RCC 7860 (cell line): ENCODE measurements around the gene TRMT44.

ENCODE experiments used
- DNase-seq: peaks from one replicate; pipeline ENCODE4 v3.0.0-alpha.2; 2015; ENCODE audit warnings: low spot score
- FAIRE-seq: peaks from 2 replicates; lab custom pipeline; 2012; peaks lifted over from hg19 to GRCh38; lab: Jason Lieb, UNC

Gene TRMT44

GRCh38 chr4:8465615-8466611 is 25.3 kb downstream of the TRMT44 start:
- no peak for FAIRE-seq

GRCh38 chr4:8467016-8467415 is 26.4 kb downstream of the TRMT44 start:
- DNase-seq (no peak), FAIRE-seq (no peak)

More at GRCh38 chr4:8465615-8466611, 25.3 kb downstream of the TRMT44 start:
- DNase-seq: no peak

DNA sequence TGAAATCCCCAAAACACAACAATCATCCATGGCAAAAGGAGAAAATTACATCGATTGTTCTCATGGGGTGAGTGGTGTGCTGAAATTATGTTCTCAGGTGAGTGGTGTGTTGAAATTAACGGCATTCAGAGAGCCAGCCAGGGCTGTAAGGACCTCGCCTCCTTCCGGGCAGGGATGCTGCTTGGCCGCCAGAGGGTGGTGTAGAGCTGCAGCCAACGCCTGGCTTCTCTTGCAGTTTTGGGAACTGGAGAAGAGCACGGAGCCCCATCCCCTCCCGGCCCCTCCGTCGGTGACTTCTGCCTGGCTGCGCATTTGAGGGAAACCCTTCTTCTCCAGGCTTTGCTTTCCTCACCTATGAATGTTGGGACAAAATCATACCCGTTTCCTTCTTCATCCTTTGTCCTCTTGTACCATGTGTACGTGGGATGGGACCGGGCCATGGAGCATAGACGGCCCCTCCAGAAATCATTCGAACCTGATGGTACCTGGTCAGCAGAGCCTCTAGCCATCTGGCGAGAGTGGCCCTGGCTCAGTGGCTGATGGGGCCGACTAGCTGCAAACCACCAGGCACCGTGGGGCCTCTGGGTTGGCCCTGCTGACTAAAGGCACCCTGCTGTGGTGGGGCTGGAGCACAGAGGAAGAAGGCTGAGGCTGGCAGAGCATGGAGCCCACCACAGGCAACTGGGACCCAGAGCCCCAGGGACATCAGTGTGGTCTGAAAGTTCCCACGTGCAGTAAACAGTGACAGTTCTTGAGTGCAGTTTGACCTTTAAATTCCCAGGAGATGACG is 28.4 kb downstream of the TRMT44 start:
- no peak for FAIRE-seq
- DNase-seq: peak; percentile 10

DNA sequence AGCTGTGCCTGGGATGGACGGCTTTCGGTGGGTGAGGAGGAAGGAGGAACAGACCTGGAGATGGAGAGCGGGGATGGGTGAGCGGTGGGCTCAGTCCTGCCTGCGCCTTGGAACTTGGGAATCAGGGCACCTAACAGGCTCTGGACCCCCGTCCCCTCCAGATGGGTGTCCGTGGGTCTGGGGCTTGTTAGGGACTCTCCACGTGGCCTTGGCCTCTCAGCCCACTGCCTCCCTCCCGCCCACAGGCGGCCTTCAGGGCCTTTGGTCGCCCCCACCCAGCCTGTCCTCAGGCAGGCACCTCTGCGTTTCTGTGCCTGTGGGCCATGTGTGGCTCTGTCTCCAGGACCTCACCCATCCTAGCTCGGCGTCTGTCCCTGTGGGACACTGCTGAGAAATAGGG is 29.0 kb downstream of the TRMT44 start:
- no peak for FAIRE-seq
- no peak for DNase-seq

GRCh38 chr4:8470451-8471024 is 30.0 kb downstream of the TRMT44 start:
- no peak for FAIRE-seq

GRCh38 chr4:8471211-8471875 is 30.8 kb downstream of the TRMT44 start:
- FAIRE-seq: no peak
- DNase-seq: no peak

More at GRCh38 chr4:8470451-8471024, 30.0 kb downstream of the TRMT44 start:
- DNase-seq: no peak

DNA sequence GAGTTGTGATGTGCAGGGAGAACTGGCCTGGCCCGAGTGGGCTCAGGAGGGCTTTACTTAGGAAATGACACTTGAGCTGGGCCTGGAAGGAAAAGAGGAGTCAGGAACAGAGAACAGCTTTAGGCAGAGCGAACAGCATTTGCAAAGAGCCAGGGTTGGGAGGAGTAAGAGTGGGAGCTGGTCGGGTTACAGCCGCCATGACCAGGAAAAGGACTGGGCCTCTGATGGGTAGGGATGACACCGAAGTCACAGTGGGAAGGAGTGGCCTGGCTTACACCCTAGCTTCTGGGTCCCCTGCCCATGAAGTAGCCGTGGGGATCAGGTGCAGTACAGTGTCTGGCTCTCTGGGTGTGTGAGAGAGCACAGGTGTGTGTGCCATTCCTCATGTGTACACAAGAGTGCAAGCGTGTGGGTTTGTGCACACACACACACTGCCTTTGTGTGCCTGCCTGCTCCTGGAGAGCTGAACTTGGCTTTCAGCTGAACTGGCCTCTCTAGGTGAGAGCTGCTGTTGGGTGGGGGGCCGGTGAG is 31.6 kb downstream of the TRMT44 start:
- no peak for DNase-seq
- FAIRE-seq: no peak

GRCh38 chr4:8472689-8473197 is 32.2 kb downstream of the TRMT44 start:
- DNase-seq (no peak), FAIRE-seq (no peak)

DNA sequence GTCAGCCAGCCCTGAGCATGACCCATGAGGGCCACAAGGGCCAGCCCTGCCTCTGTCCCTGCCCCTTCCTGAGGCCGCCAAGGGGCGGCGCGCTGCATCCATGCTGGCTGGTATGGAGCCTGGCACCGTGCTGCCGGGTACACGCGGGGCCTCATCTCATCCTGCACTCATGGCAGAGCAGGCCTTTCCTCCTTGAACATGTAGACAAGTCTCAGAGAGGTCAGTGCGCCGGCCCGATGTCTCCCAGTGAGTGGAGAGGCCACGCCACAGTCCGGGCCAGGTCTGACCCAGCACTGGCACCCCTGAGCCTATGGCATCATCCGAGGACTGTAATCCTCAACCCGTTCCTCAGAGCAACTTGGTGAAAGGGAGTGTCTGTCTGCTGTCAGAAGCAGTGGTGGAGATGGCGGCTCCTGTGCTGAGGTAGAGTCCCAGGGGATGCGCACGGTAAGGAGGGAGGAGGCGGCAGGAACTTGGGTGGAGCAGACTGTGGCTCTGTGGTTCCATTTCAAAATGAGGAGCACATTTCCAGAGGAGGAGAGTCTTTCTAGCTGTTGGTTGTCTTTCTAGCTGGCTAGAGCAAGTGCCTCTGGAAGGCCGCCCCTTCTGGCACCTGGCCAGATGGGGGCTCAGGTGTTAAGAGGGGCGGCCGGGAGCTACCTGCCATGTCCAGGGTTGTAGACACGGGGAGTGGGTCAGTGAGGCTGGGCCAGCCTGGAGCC is 32.8 kb downstream of the TRMT44 start:
- no peak for DNase-seq
- FAIRE-seq: no peak

DNA sequence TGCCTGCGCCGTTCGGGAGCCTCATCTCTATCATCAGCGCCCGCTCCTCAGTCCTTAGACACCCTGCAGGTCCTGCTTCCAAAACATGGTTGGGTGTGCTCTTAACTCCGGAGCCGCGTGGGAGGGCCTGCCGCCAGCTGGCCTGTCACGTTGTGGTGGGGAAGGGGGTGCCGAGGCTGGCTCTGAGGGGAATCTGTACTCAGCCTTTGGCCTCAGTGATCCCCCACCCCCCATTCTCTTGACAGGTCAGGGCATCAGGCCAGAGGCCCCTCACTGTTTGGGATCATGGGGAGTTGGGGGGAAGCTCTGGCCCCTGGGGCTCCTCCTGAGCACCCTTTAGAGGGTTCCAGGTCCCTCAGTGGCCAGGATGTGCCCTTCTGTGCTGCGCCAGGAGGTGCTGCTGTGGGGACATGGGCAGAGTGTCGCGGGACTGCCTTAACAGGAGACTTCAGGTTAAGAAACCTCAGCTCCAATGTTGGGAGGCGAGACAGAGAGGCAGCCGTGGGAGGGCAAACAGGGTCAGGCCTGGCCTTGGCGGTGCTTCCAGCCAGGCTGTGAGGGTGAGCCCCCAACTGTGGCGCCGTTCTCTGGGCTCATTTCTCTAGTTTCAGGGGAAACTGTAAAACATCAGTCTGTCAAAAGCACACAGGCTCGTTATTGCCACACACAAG is 33.5 kb downstream of the TRMT44 start:
- DNase-seq: no peak
- no peak for FAIRE-seq

- no peak for DNase-seq
- FAIRE-seq: no peak
Observed at GRCh38 chr4:8474856-8475255, 34.3 kb downstream of the TRMT44 start.

GRCh38 chr4:8475751-8476575 is 35.4 kb downstream of the TRMT44 start:
- FAIRE-seq (no peak), DNase-seq (no peak)

- FAIRE-seq (no peak), DNase-seq (no peak)
Observed at GRCh38 chr4:8477095-8477635, 36.6 kb downstream of the TRMT44 start.

DNA sequence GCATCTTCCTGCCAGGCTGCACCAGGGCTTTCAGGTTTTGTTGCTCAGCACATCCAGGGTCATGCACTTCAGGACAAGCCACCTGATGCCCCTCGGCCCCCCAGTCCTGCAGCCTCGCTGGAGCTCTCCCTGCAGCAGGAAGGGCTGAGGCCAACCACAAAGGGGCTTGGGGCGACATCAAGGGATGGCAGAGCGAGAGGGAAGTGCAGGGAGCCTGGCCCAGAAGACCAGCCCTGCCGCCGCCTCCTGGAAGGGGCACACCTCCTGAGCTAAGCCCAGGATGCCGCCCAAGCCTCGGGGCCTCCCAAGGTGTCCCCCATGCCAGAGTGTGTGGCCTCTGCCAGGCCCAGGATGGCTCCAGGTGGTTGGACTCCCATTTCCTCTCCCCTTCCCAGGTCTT is 37.1 kb downstream of the TRMT44 start:
- FAIRE-seq (no peak), DNase-seq (no peak)

GRCh38 chr4:8478371-8478770 is 37.8 kb downstream of the TRMT44 start:
- DNase-seq (no peak), FAIRE-seq (no peak)

- no peak for DNase-seq
- no peak for FAIRE-seq
Observed at GRCh38 chr4:8478801-8479744, 38.5 kb downstream of the TRMT44 start.

DNA sequence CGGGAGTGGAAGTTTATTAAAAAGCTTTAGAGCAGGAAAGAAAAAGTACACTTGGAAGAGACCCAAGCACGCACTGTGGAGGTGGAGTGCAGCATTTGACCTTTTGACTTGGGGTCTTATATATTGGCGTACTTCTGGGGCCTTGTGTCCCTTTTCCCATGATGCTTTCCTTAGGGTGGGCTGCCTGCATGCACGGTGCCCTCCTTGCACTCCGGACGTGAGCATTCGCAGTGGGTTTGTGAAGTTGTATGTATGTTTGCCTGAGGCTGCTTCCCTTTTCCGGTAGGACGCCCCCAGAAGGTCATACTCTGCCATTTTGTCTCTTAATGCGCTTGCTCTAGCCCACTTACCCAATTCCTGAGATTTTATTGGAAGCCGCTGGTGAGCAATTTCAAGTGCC is 39.6 kb downstream of the TRMT44 start:
- no peak for FAIRE-seq
- no peak for DNase-seq
